Limb (tissue), 2 donors: ENCODE results near the gene KIAA1217.
A peak's percentile ranks its signal among the peaks of the same experiment; 100 is the strongest.

Experiments
- DNase-seq, 2 donors: peaks; one replicate each; pipeline ENCODE4 v3.0.0-alpha.2; 2016; ENCODE audit errors: extremely low spot score in 2 of 2

KIAA1217 gene

GRCh38 chr10:24541239-24541753 lies 332.4 kb downstream of the KIAA1217 start:
- DNase-seq = no peak

- no peak for DNase-seq
Observed at GRCh38 chr10:24542314-24543270, 333.7 kb downstream of the KIAA1217 start.

GRCh38 chr10:24544776-24545175 lies 335.8 kb downstream of the KIAA1217 start:
- no peak for DNase-seq

DNA sequence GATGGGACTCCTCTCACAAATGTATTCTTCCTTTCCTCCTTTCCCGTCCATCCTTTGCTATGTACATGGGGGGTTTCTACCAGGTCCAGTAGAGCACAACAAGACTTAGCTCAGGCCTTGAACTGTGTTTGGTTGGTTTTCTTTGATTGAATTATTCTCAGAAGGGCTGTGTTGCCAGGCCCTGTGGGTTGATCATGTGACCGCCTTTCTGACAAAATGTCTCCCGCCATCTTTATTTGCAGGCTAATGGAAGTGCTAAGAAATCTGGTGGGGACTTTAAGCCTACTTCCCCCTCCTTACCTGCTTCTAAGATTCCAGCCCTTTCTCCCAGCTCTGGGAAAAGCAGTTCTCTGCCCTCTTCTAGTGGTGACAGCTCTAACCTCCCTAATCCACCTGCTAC lies 336.6 kb downstream of the KIAA1217 start:
- DNase-seq = no peak

DNA sequence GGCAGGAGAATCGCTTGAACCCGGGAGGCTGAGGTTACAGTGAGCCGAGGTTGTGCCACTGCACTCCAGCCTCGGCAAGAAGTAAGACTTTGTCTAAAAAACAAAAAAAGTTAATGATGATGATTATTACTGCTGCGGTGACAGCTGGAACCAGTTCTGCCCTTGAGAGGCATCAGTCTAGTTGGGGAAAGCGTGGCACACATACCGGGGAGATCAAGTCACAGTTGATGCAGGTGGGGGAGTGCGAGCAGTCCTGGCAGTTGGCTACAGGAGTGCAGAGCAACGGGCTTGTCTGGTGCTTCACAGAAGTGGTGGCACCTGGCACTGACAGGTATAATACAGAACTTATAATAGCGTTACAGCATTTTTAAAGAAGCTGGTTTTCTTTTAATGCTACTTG lies 341.7 kb downstream of the KIAA1217 start:
- no peak for DNase-seq

- DNase-seq = no peak
Observed at GRCh38 chr10:24551161-24551560, 342.2 kb downstream of the KIAA1217 start.

DNA sequence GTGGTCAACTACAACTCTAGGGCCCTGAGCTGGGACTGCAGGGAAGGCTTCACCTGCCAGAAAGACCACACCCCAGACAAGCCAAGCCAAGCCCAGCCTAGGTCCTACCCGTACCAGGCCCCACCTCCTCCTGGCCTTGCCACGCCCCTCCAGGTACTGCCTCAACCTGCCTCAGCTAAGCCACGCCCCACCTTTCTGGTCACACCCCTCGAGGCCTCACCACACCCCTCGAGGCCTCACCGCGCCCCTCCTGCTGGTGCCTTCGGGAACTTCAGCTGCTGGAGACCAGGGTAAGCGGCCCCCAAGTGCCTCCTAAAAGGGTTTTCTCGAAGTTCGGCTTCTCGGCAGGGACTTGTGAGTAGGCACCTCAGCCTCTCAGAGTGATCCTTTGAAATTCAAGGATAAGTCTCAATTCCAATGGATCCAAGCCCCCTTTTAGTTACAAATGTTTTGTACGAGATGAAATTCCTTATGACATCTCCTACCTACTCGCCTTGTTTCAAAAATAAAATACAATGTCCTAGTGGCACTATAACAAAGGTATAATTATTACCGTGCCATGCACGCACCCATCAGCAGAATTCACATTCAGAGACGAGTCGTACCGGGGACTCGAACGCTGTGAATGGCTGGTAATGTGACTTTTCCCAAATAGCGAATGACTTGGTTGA lies 343.5 kb downstream of the KIAA1217 start:
- DNase-seq = peak in 1 of 2 donors; percentile 49

- DNase-seq = no peak
Observed at GRCh38 chr10:24553051-24553612, 344.2 kb downstream of the KIAA1217 start.

DNA sequence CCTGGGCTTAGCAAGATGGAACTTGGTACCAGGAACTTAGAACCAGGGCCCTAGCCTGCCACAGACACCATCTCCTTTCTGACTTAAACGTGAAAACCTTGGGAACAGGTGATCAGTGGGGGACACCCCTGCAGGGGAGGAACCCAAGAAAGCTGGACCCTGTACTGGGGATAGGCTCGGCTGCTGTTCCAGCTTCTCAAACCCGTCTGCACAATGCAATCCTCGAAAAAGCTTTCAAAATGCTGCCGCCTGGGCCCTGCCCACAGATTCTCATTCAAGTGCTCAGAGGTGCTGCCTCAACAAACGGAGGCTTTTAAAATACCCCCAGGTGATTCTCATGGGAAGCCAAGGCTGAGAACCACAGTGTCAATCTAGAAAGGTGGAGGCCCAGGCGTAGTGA lies 345.1 kb downstream of the KIAA1217 start:
- DNase-seq = no peak

GRCh38 chr10:24556126-24556749 lies 347.3 kb downstream of the KIAA1217 start:
- DNase-seq = no peak

- peak in 1 of 2 donors; percentile 71 for DNase-seq
Observed at GRCh38 chr10:24556750-24557742, 348.1 kb downstream of the KIAA1217 start.

DNA sequence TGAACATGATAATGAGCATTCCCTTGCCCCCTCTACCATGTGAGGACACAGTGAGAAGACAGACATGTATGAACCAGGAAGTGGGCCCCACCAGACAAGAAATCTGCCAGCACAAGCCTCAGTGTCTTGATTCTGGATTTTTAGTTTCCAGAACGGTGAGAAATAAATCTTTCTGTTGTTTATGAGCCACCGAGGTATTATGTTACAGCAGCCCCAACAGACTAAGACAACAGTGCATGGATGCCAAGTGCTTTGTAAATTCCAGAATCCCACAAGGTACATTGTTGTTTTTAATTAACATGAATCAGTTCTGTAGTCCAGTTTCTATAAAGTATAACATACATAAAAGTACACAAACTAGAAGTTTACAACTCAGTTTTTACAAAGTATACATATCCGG lies 352.5 kb downstream of the KIAA1217 start:
- no peak for DNase-seq

- DNase-seq = no peak
Observed at GRCh38 chr10:24568042-24568441, 359.1 kb downstream of the KIAA1217 start.

GRCh38 chr10:24569330-24569796 lies 360.4 kb downstream of the KIAA1217 start:
- no peak for DNase-seq

DNA sequence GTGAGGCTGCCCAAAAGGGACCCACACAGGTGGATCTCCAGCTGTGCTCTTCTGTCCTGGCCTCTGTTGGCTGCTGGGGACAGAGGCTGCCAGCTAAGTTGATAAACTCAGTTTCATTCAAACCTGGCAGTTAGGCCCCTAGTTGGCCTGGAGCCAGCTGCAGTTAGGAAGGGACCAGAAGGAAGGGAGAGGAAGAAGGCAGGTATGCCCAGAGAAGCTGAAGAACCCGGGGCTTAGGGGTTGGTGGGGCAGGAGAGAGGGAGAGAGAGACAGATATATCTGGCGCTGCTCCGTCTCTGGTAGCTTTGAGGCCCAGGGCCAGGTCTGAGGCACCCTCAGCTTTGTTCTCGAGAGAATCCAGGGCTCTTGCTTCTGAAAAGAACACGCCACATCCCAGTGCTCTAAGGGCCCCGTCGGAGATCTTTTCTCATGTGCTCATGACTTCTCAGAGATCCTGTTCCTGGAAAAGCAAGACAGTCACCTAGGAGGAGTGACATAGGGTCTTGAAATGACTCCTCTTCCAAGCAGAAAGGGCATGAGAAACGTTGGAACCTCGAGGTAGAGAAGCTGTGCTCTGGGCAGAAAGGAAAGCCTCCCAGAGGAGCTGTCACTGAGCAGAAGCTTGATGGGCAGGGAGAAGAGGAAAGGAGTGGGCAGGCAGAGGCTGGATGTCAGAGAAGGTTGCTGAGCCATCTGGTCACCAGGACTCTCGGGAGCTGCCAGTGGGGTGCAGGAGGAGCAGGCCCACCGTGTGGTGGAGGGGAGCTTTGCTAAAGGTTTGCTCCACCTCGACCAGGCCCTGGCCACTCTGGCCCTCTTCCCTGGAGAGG lies 361.1 kb downstream of the KIAA1217 start:
- DNase-seq = no peak

DNA sequence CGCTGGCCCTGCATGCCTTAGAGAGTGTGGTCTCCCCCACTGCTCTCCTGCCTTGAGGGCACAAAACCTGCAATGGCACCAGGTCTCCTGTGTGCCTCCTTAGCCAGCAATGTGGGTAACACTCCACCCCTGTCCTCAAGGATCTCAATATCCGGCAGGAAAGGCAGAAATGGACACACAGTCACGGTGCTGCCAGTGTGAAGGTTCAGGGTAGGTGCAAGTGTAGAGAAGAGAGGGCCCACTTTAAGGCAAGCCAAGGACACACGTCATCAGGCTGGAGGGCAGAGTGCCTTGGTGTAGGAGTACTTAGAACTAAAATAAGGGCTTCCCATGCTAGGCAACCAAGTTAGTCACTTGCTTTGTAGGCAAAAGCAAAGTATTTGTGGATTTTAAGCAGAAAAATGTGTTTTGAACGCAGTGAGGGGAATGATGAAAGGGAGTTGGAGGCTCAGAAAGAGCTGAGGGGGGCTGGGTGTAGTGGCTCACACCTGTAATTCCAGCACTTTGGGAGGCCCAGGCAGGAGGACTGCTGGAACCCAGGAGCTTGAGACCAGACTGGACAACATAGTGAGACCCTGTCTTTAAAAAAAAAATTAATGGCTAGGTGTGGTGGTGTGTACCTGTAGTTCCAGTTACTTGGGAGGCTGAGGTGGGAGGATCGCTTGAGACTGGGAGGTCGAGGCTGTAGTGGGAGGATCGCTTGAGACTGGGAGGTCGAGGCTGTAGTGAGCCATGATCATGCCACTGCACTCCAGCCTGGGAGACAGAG lies 361.9 kb downstream of the KIAA1217 start:
- no peak for DNase-seq

- no peak for DNase-seq
Observed at GRCh38 chr10:24571870-24572450, 363.0 kb downstream of the KIAA1217 start.

DNA sequence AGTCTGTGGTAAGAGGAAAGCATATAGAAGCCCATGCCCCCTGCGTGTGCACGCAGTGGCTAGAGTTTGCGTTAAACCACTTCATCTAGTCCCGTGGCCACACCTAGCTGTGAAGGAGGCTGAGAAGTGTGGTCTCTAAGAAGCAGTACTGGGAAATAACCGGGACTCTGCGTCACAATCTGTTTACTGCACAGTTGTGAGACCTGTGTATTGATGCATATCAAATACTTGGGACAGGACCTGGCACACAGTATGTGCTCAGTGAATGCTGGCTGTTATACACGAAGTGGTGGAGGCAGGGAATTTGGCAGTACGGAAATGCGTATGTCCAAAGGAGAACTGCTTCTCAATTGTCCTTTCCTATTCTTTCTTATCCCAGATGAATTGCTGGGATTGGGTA lies 365.2 kb downstream of the KIAA1217 start:
- DNase-seq = no peak
